Measurements from ENCODE around the gene LINC01488. TPM values are rescaled to one million over a fixed set of nuclear protein-coding genes. Genes with fewer than 3 reads are reported as not detected.
A peak's percentile ranks its signal among the peaks of the same experiment; 100 is the strongest.

The LINC01488 gene
- total and polyA plus RNA-seq, 2 of the 13 experiments (the other 11 are each of a cell fraction or from before 2014, with no cell fraction given): 0.26 to 0.58 TPM

- no peaks in the 10 kb centered on the region for H3K9me3 ChIP-seq (ENCODE audit: low read length)
- H3K4me1 ChIP-seq (ENCODE audit: insufficient read depth, low read length): peaks cover 24% of the 10 kb centered on the region
- no peak overlapping the region for H3K27ac ChIP-seq (ENCODE audit: extremely low read length, insufficient read depth, low read length)
- no peaks in the 10 kb centered on the region for H3K79me2 ChIP-seq (ENCODE audit: insufficient read depth, low read length)
- 6% methylated on average over 1 of the region's 1 CpG for WGBS (ENCODE audit: low lambda C conversion rate)
- ATAC-seq (no peak), DNase-seq (ENCODE audit: low spot score) (peak; percentile 30), FAIRE-seq (no peak)
- TF ChIP-seq, protein P1, sequence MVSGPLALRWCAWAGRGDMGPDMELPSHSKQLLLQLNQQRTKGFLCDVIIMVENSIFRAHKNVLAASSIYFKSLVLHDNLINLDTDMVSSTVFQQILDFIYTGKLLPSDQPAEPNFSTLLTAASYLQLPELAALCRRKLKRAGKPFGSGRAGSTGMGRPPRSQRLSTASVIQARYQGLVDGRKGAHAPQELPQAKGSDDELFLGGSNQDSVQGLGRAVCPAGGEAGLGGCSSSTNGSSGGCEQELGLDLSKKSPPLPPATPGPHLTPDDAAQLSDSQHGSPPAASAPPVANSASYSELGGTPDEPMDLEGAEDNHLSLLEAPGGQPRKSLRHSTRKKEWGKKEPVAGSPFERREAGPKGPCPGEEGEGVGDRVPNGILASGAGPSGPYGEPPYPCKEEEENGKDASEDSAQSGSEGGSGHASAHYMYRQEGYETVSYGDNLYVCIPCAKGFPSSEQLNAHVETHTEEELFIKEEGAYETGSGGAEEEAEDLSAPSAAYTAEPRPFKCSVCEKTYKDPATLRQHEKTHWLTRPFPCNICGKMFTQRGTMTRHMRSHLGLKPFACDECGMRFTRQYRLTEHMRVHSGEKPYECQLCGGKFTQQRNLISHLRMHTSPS (CRISPR knock-in tag; IDR thresholded peaks at IDR 0.05; ENCODE audit: low read depth): no peak
- no peak for TF ChIP-seq ZBTB3 (CRISPR knock-in tag; IDR thresholded peaks at IDR 0.05; ENCODE audit: borderline replicate concordance, low read depth)
- no peak for TF ChIP-seq FOSL1 (CRISPR knock-in tag; IDR thresholded peaks at IDR 0.05; ENCODE audit: borderline replicate concordance)
- TF ChIP-seq MYPOP (CRISPR knock-in tag; IDR thresholded peaks at IDR 0.05): no peak
- no peak for TF ChIP-seq POLR2AphosphoS2 (IDR thresholded peaks at IDR 0.05; ENCODE audit: low read depth, low read length)
- no peak for TF ChIP-seq KAT2B (IDR thresholded peaks at IDR 0.05; ENCODE audit: borderline replicate concordance, low read depth, low read length)
- peak; percentile 67 for TF ChIP-seq FOSL2 (CRISPR knock-in tag; IDR thresholded peaks at IDR 0.05)
- no peaks in the 10 kb centered on the region for H4K20me1 ChIP-seq (ENCODE audit: insufficient read depth, low read length)
- H3K36me3 ChIP-seq (replicated peaks in 1 of 2; ENCODE audit: control insufficient read depth in 1 of 2, insufficient read depth in 2 of 2, low read length in 2 of 2): no peaks in the 10 kb centered on the region
- POLR2A ChIA-PET: interaction anchor here (1.3 kb wide), 1 partner anchor 8 kb away, joined by 4 read pairs; no protein-coding TSS in a partner anchor
- H3K4me3 ChIP-seq (replicated peaks in 1 of 3; ENCODE audit: insufficient read depth in 1 of 3, low read depth in 2 of 3, low read length in 3 of 3): no peak overlapping the region
- no TSS peak for BruUV-seq (replicated peaks)
- no peak overlapping the region for H3K4me2 ChIP-seq (ENCODE audit: low read depth, low read length)
- peaks cover 1 to 8% of the 10 kb centered on the region in 2 experiments; a peak in 2 of 5 replicates for H3K27me3 ChIP-seq (ENCODE audit: control insufficient read depth in 1 of 2, insufficient read depth in 2 of 2, low read length in 2 of 2)
- intact Hi-C loops (cut with micrococcal nuclease; ENCODE audit: unreplicated experiment): no loop called here
- H2AFZ ChIP-seq (ENCODE audit: low read length): no peak overlapping the region
- in situ Hi-C loops (cut with HindIII; ENCODE audit: extremely low pct_ligation_motif_present, low pct_unique_long_range_greater_than_20kb): no loop called here
- no peak overlapping the region for H3K9ac ChIP-seq (ENCODE audit: insufficient read depth, low read depth, low read length)
- CTCF ChIA-PET (ENCODE audit: low intra/inter-chr PET ratio, low total read pairs): no interaction called here
Measured at GRCh38 chr11:69460540-69461257, 20.8 kb upstream of the LINC01488 start.
